Progenitor cell of endocrine pancreas (in vitro differentiated cells): ENCODE results near the gene GFAP. TPM values are rescaled to one million over a fixed set of nuclear protein-coding genes. Genes with fewer than 3 reads are reported as not detected.

Experiments
- DNase-seq: peaks from one replicate; pipeline ENCODE4 v3.0.0; 2021; ENCODE audit warnings: low spot score; ENCODE audit not compliant: unreplicated experiment
- H3K27ac Mint-ChIP-seq: 2 replicates; pipeline ENCODE4 v1.8.0; 2021; ENCODE audit warnings: mild to moderate bottlenecking, moderate library complexity, mixed read lengths
- H3K27me3 Mint-ChIP-seq: 2 replicates; pipeline ENCODE4 v1.8.0; 2021; ENCODE audit warnings: mixed read lengths
- H3K36me3 Mint-ChIP-seq: 2 replicates; pipeline ENCODE4 v1.8.0; 2022; ENCODE audit warnings: mixed read lengths; ENCODE audit not compliant: insufficient read depth
- H3K4me1 Mint-ChIP-seq: 2 replicates; pipeline ENCODE4 v1.8.0; 2021; ENCODE audit warnings: low read depth, mixed read lengths
- H3K4me3 Mint-ChIP-seq: 2 replicates; pipeline ENCODE4 v1.8.0; 2021; ENCODE audit warnings: low read depth, mild to moderate bottlenecking, moderate library complexity, mixed read lengths
- H3K9me3 Mint-ChIP-seq: 2 replicates; pipeline ENCODE4 v1.8.0; 2021; ENCODE audit warnings: low read depth, mixed read lengths
- total RNA-seq: library from RNA; stranded (reverse); gene quantifications from 2 replicates; pipeline ENCODE4 v1.2.1, GENCODE V29; 2021
- TF ChIP-seq, protein P1 (sequence below): fragments of 200-600 bp; sonication (generic); IDR thresholded peaks from one replicate; pipeline ENCODE4 v1.5.0; 2021; ENCODE audit warnings: antibody characterized with exemption, mild to moderate bottlenecking; ENCODE audit not compliant: unreplicated experiment

The GFAP gene
- total RNA-seq, 1 donor from 2014 or later = not detected

DNA sequence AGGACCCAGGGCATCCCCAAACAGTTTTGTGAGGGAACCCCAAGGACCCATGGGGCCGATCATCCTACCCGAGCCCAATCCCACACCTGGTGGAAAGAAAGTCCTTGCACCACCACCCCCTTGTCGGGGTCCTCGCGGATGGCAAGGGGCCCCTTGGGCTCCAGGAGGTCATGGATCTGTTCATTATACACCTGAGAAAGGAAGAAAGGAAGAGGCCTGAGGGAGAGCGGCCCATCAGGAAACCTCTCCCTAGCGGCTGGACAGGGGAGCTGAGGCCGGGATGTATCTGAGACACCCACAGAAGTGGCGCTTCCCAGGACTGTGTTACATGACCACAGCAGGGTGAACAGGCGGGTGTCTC, 19.4 kb upstream of the GFAP start:
- TF ChIP-seq, protein P1, sequence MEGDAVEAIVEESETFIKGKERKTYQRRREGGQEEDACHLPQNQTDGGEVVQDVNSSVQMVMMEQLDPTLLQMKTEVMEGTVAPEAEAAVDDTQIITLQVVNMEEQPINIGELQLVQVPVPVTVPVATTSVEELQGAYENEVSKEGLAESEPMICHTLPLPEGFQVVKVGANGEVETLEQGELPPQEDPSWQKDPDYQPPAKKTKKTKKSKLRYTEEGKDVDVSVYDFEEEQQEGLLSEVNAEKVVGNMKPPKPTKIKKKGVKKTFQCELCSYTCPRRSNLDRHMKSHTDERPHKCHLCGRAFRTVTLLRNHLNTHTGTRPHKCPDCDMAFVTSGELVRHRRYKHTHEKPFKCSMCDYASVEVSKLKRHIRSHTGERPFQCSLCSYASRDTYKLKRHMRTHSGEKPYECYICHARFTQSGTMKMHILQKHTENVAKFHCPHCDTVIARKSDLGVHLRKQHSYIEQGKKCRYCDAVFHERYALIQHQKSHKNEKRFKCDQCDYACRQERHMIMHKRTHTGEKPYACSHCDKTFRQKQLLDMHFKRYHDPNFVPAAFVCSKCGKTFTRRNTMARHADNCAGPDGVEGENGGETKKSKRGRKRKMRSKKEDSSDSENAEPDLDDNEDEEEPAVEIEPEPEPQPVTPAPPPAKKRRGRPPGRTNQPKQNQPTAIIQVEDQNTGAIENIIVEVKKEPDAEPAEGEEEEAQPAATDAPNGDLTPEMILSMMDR = no peak
- Mint-ChIP-seq H3K27me3 (no peaks in the 10 kb centered on the region), H3K9me3 (no peaks in the 10 kb centered on the region), H3K4me1 (no peaks in the 10 kb centered on the region), H3K27ac (no peak overlapping the region), H3K36me3 (peaks cover 13% of the 10 kb centered on the region), H3K4me3 (no peak overlapping the region)
- DNase-seq = no peak

DNA sequence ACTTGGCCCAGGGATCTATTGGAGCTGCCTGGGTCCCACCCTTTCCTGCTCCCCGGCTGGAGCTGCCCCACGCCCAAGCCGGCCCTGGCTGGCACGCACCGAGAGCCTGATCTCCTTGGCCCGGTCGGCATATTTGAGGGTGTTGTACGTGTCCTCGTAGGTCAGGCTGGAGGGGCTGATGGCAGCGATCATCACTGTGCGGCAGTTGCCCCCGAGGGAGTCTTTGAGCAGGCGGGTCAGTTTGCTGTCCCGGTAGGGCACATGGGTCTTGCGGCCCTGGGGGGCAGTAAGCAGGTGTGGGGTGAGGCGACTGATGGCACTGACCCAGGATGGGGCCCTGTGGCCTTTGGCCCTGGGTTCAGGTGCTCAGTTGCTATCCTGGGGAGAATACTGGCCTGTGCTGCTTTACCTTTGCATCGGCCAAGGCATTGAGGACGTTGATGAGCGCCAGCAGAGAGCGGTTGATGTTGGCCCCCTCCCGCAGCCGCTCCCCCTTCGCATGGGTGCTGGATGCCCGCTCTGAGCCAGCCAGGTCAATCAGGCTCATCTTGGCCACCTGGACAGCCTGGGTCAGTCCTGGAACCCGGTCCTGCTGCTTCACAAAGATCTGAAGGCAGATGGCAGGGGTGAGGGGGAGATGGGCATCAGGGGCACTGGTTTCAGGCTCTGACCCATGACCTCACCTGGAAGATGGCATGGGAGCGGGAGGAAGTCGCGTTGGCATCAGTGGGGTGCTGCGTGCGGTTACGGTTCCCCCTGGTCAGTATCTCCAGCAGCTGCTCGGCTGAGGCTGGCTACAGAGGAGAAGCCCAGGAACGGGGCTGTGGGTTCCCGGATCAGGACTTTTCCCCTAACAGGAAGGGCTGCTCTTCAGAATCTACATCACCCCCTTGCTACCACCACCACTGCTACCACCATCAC, 18.8 kb upstream of the GFAP start:
- Mint-ChIP-seq H3K27me3 (no peaks in the 10 kb centered on the region), H3K9me3 (no peaks in the 10 kb centered on the region), H3K36me3 (peaks cover 11% of the 10 kb centered on the region), H3K27ac (no peak overlapping the region), H3K4me1 (no peaks in the 10 kb centered on the region), H3K4me3 (no peak overlapping the region)
- TF ChIP-seq, protein P1 = no peak
- no peak for DNase-seq

DNA sequence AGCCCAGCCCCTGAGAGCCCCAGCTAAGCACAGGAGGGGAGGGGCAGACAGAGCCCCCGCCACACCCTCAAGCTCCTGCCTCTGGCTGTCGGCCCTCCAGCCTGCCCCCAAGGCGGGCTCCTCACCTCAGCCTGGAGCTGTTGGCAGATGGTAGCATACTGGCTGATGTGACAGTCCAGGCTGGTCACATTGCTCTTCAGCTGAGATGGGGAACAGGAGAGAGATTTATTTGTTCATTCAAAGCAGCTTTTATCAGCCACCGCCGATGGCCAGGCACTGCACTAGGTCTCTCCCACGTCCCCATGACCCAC, 17.4 kb upstream of the GFAP start:
- Mint-ChIP-seq H3K27ac (no peak overlapping the region), H3K36me3 (peaks cover 5% of the 10 kb centered on the region), H3K4me3 (no peak overlapping the region), H3K27me3 (no peaks in the 10 kb centered on the region), H3K4me1 (no peaks in the 10 kb centered on the region), H3K9me3 (no peaks in the 10 kb centered on the region)
- DNase-seq = no peak
- TF ChIP-seq, protein P1 = no peak

DNA sequence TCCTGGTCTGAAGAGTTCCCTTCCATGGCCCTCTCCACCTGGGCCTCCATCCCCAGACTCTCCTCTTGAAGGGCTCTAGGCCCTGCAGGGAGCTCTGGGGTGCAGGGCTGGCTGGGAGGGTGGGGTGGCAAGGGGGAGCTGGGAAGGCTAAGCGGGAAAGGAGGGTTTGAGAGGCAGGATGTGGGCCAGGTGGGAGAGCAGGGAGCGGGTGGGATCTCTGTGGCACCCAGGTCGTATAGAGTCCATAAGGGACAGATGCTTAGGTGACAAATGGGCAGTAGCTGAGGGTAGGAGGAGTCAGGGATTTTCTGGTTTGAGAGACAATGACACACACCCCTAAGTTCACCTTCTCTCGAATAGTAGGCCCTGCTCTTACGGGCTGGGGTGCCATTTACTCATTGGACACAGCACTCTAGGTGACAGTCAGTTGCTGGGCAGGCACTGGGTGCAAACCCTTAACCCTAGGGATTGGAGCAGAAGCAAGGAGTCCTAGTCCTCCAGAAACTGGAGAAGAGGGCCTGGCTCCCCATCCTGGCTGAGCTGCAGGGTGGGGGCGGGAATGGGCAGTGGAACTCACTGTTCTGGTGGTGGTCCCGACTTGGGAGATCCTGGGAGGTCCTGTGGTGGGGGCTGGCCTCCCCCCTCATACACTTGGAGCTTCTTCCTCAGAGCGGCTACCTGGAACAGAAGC, 16.9 kb upstream of the GFAP start:
- H3K27ac Mint-ChIP-seq = no peak overlapping the region
- peaks cover 5% of the 10 kb centered on the region for H3K36me3 Mint-ChIP-seq
- no peaks in the 10 kb centered on the region for H3K4me1 Mint-ChIP-seq
- TF ChIP-seq, protein P1 = no peak
- no peaks in the 10 kb centered on the region for H3K9me3 Mint-ChIP-seq
- no peak overlapping the region for H3K4me3 Mint-ChIP-seq
- H3K27me3 Mint-ChIP-seq = no peaks in the 10 kb centered on the region
- DNase-seq = no peak

DNA sequence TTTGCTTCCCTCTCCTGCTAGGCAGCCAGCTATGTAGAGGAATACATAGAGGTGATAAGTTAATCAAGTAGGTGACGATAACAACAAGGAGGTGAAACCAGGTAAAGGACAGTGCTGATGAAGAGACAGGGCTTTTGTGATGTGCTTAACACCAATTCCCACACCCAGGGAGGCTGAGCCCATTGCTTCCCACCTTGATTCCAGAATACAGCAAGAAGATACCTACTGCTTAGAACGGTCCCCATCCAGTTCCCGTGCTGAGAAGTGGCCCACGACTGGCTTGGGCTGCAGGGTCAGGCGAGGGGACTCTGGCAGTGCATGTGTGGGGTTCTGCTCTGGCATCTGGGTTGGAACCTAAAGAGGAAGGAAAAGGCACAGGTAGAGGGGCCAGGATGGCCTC, 16.1 kb upstream of the GFAP start:
- Mint-ChIP-seq H3K27ac (no peak overlapping the region), H3K9me3 (no peaks in the 10 kb centered on the region), H3K4me1 (no peaks in the 10 kb centered on the region), H3K36me3 (peaks cover 5% of the 10 kb centered on the region), H3K4me3 (no peak overlapping the region), H3K27me3 (no peaks in the 10 kb centered on the region)
- TF ChIP-seq, protein P1 = no peak
- DNase-seq = no peak
